Thyroid gland (tissue), 4 donors: Measurements from ENCODE around the gene CABP4. TPM values are rescaled to one million over a fixed set of nuclear protein-coding genes. Genes with fewer than 3 reads are reported as not detected.

Experiments
- DNase-seq, 2 donors: peaks; one replicate each; pipeline ENCODE4 v3.0.0-alpha.2; 2019
- H3K27ac ChIP-seq, 3 donors: fragments of 200-600 bp; sonication (generic); 1 replicate in 2 of 3; 2 replicates in 1 of 3; pipeline ENCODE4 v1.5.1; 2016 to 2019; ENCODE audit warnings: mild to moderate bottlenecking in 1 of 3, moderate library complexity in 1 of 3
- H3K27me3 ChIP-seq: fragments of 200-600 bp; sonication (generic); one replicate; pipeline ENCODE4 v1.5.1; 2019
- H3K36me3 ChIP-seq, 2 donors: fragments of 200-600 bp; sonication (generic); one replicate each; pipeline ENCODE4 v1.5.1; 2016 to 2019
- H3K4me1 ChIP-seq, 2 donors: fragments of 200-600 bp; sonication (generic); one replicate each; pipeline ENCODE4 v1.5.1; 2017 to 2019
- H3K4me3 ChIP-seq, 3 donors: fragments of 200-600 bp; sonication (generic); replicated peaks in 1 of 3; 1 replicate in 2 of 3; 2 replicates in 1 of 3; pipeline ENCODE4 v1.5.1; 2016; ENCODE audit warnings: mild to moderate bottlenecking in 1 of 3
- H3K9me3 ChIP-seq: fragments of 200-600 bp; sonication (generic); one replicate; pipeline ENCODE4 v1.5.1; 2017
- CTCF ChIP-seq, 6 experiments: fragments of 200-600 bp in 3 of 6; fragments of 450-650 bp in 3 of 6; sonication (generic) in 3 of 6; IDR thresholded peaks; one replicate each; pipeline ENCODE4 v1.5.1; 2016 to 2019; ENCODE audit warnings: antibody characterized with exemption in 6 of 6, mild to moderate bottlenecking in 2 of 6, inconsistent platforms in 1 of 6, moderate library complexity in 1 of 6
- POLR2A ChIP-seq, 2 donors: fragments of 450-650 bp; IDR thresholded peaks; one replicate each; pipeline ENCODE4 v1.6.1; 2017; ENCODE audit warnings: antibody characterized with exemption in 2 of 2, mild to moderate bottlenecking in 2 of 2, moderate library complexity in 1 of 2
- WGBS, 2 donors: methylation state at CpG; one replicate each; pipeline ENCODE4 v1.1.5; 2017; 5-methylcytosine and 5-hydroxymethylcytosine counted together
- intact Hi-C: fragments of 100-400 bp; cut with DNase I; formaldehyde crosslinking; loops from one replicate; pipeline ENCODE4 v1.15.1; 2023
- total RNA-seq, 4 donors: library from RNA; depleted of rRNA; stranded (reverse); fragments of >200 nt; gene quantifications; one replicate each; pipeline ENCODE4 v1.2.3, GENCODE V29; 2016

The CABP4 gene
- total RNA-seq, 4 donors from 2014 or later: 0.33 to 6.4 (median 0.39) TPM; not detected in 1

DNA sequence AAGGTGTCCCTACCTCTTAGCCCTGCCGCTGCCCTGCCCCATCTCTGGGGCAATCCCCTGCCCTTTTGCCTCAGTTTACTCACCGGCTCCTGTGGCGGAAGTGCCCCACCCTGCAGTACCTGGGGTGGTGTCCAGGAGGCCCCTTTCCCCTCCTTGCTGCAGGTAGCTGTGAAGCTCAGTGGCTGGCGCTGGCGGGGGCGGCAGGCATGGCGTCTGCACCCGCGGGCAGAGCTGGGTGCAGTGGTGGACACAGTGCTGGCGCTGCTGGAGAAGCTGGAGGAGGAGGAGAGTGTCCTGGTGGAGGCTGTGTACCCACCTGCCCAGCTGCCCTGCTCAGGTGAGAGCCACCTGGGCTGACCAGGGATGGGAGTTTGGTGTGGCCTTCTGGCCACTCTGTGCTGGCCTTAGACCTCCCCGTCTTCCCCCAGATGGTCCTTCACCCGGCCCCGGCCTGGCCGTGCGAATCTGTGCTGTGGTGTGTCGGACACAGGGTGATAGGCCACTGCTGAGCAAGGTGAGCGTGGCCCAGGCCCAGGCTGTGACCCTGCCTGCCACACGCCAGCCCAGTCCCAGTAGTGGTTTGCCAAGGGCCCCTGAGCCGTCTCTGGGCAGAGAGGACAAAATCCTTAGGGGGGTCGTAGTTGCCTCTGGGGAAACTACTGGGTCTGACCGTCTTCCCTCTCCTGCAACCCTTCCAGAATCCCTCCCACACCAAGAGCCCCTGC, 35.7 kb upstream of the CABP4 start:
- intact Hi-C loops: loop anchor here (5.0 kb wide), 1 partner anchor 48 kb away; the partner anchor contains the start of gene TMEM134
- WGBS, 2 donors: 94 to 96% methylated on average over 8 to 18 of the region's 21 CpGs
- TF ChIP-seq CTCF (IDR thresholded peaks at IDR 0.05) (no peak), POLR2A (IDR thresholded peaks at IDR 0.05) (no peak)
- peaks cover 16 to 62% of the 10 kb centered on the region in 2 donors for H3K4me1 ChIP-seq
- no peaks in the 10 kb centered on the region for H3K9me3 ChIP-seq
- H3K4me3 ChIP-seq: no peak overlapping the region
- H3K27me3 ChIP-seq: no peaks in the 10 kb centered on the region
- no peak for DNase-seq
- H3K27ac ChIP-seq: peak overlapping the region in 1 of 3 donors; percentile 44
- H3K36me3 ChIP-seq: no peaks in the 10 kb centered on the region

- no peak for DNase-seq
- Histone ChIP-seq H3K4me1 (peaks cover 16 to 56% of the 10 kb centered on the region in 2 donors), H3K9me3 (no peaks in the 10 kb centered on the region), H3K27ac (peak overlapping the region; percentile 58 to 84 (median 80)), H3K36me3 (no peaks in the 10 kb centered on the region), H3K27me3 (no peaks in the 10 kb centered on the region), H3K4me3 (peak overlapping the region in 2 of 3 donors; percentile 49 to 54)
- no peak for TF ChIP-seq CTCF (IDR thresholded peaks at IDR 0.05)
- intact Hi-C loops: loop anchor here (5.0 kb wide), 1 partner anchor 47 kb away; the partner anchor contains the start of gene TMEM134
- 22% methylated on average over 3 of the region's 15 CpGs; no CpG with 5 or more reads in 1 of the 2 donors for WGBS, 2 donors
Observed at GRCh38 chr11:67420147-67420645, 35.0 kb upstream of the CABP4 start.

GRCh38 chr11:67420646-67421429, 34.3 kb upstream of the CABP4 start:
- TF ChIP-seq POLR2A (IDR thresholded peaks at IDR 0.05): peak; percentile 21 to 87
- peak in 1 of 6 experiments; percentile 27 for TF ChIP-seq CTCF (IDR thresholded peaks at IDR 0.05)
- Histone ChIP-seq H3K4me3 (peak overlapping the region; percentile 49 to 60 (median 54)), H3K27me3 (no peaks in the 10 kb centered on the region), H3K9me3 (no peaks in the 10 kb centered on the region), H3K36me3 (no peaks in the 10 kb centered on the region), H3K27ac (peak overlapping the region; percentile 58 to 84 (median 80)), H3K4me1 (peaks cover 14 to 51% of the 10 kb centered on the region in 2 donors)
- 1% methylated on average over 17 to 21 of the region's 97 CpGs for WGBS, 2 donors
- intact Hi-C loops: loop anchor here (5.0 kb wide), 1 partner anchor 46 kb away; the partner anchor contains the start of gene TMEM134
- DNase-seq: peak; percentile 97

GRCh38 chr11:67421430-67422031, 33.6 kb upstream of the CABP4 start:
- Histone ChIP-seq H3K4me1 (peaks cover 9 to 44% of the 10 kb centered on the region in 2 donors), H3K27ac (peak overlapping the region in 1 of 3 donors; percentile 80), H3K36me3 (no peaks in the 10 kb centered on the region), H3K27me3 (no peaks in the 10 kb centered on the region), H3K9me3 (no peaks in the 10 kb centered on the region), H3K4me3 (peak overlapping the region in 1 of 3 donors; percentile 54)
- intact Hi-C loops: loop anchor here (5.0 kb wide), 1 partner anchor 46 kb away; the partner anchor contains the start of gene TMEM134
- 70 to 78% methylated on average over 22 of the region's 22 CpGs for WGBS, 2 donors
- DNase-seq: no peak
- TF ChIP-seq CTCF (IDR thresholded peaks at IDR 0.05): no peak
- TF ChIP-seq POLR2A (IDR thresholded peaks at IDR 0.05): no peak
